Keratinocyte (primary cell): ENCODE data around the gene ACSL3. TPM values are rescaled to one million over a fixed set of nuclear protein-coding genes. Genes with fewer than 3 reads are reported as not detected.

Experiments used
- DNase-seq: peaks from one replicate; pipeline ENCODE4 v3.0.0-alpha.2; 2011; ENCODE audit warnings: low read depth, missing footprints, low spot score
- FAIRE-seq: peaks from 2 replicates; lab custom pipeline; 2011; peaks lifted over from hg19 to GRCh38; lab: Jason Lieb, UNC
- H2AFZ ChIP-seq: 2 replicates; pipeline ENCODE4 v1.6.0; 2012; ENCODE audit warnings: low read length, control low read depth, inconsistent platforms; ENCODE audit not compliant: control insufficient read depth
- H3K27ac ChIP-seq: 2 replicates; pipeline ENCODE4 v1.5.1; 2011; ENCODE audit warnings: low read length; ENCODE audit not compliant: control insufficient read depth, insufficient read depth
- H3K27me3 ChIP-seq: 3 replicates; pipeline ENCODE4 v1.6.0; 2011; ENCODE audit warnings: low read length; ENCODE audit not compliant: control insufficient read depth, insufficient read depth; ENCODE audit errors: extremely low read depth
- H3K36me3 ChIP-seq, 2 experiments: 2 replicates in 1 of 2; 3 replicates in 1 of 2; pipeline ENCODE4 v1.5.1; 2011; ENCODE audit warnings: low read length in 2 of 2, mild to moderate bottlenecking in 1 of 2; ENCODE audit not compliant: control insufficient read depth in 2 of 2, insufficient read depth in 2 of 2; ENCODE audit errors: extremely low read depth in 1 of 2
- H3K4me1 ChIP-seq: 3 replicates; pipeline ENCODE4 v1.5.1; 2011; ENCODE audit warnings: low read length; ENCODE audit not compliant: control insufficient read depth, insufficient read depth; ENCODE audit errors: extremely low read depth
- H3K4me2 ChIP-seq: 3 replicates; pipeline ENCODE4 v1.6.0; 2011; ENCODE audit warnings: low read depth, low read length; ENCODE audit not compliant: control insufficient read depth, insufficient read depth; ENCODE audit errors: extremely low read depth
- H3K4me3 ChIP-seq, 3 experiments: fragments of 200-600 bp in 1 of 3; sonication (generic) in 1 of 3; 2 replicates in 2 of 3; 3 replicates in 1 of 3; pipeline ENCODE4 v1.5.1; 2011 to 2016; ENCODE audit warnings: low read length in 3 of 3, mild to moderate bottlenecking in 3 of 3, control low read depth in 2 of 3, inconsistent platforms in 1 of 3, low read depth in 1 of 3, mixed read lengths in 1 of 3, mixed run types in 1 of 3, moderate library complexity in 1 of 3; ENCODE audit not compliant: control insufficient read depth in 2 of 3, insufficient read depth in 2 of 3; ENCODE audit errors: extremely low read depth in 1 of 3
- H3K79me2 ChIP-seq: 2 replicates; pipeline ENCODE4 v1.6.0; 2012; ENCODE audit warnings: low read length; ENCODE audit not compliant: control insufficient read depth, insufficient read depth
- H3K9ac ChIP-seq: 3 replicates; pipeline ENCODE4 v1.6.0; 2011; ENCODE audit warnings: low read length; ENCODE audit not compliant: control insufficient read depth, insufficient read depth; ENCODE audit errors: extremely low read depth
- H3K9me1 ChIP-seq: 3 replicates; pipeline ENCODE4 v1.6.0; 2011; ENCODE audit warnings: low read length; ENCODE audit not compliant: control insufficient read depth, insufficient read depth; ENCODE audit errors: extremely low read depth
- H3K9me3 ChIP-seq: 2 replicates; pipeline ENCODE4 v1.5.1; 2012; ENCODE audit warnings: low read depth, low read length; ENCODE audit not compliant: control insufficient read depth
- H4K20me1 ChIP-seq: 3 replicates; pipeline ENCODE4 v1.6.0; 2011; ENCODE audit warnings: low read length; ENCODE audit not compliant: control insufficient read depth, insufficient read depth; ENCODE audit errors: extremely low read depth
- EZH2 ChIP-seq: IDR thresholded peaks from one replicate; pipeline ENCODE4 v1.6.1; 2012; ENCODE audit warnings: inconsistent platforms, mild to moderate bottlenecking, low read length, moderate library complexity
- dilution Hi-C: fragments of 300-500 bp; cut with MboI; formaldehyde crosslinking; loops from one replicate; pipeline ENCODE4 v1.7.0; 2020; ENCODE audit warnings: low sequenced_read_pairs; ENCODE audit not compliant: extremely low pct_ligation_motif_present
- polyA plus RNA-seq, 5 experiments: library from polyadenylated mRNA; depleted of rRNA in 3 of 5; stranded (reverse) in 3 of 5; stranded (forward) in 1 of 5; unstranded in 1 of 5; fragments of >200 nt; gene quantifications; 1 replicate in 1 of 5; 2 replicates in 3 of 5; 3 replicates in 1 of 5; pipeline versions ENCODE4 v1.2.1 to v1.2.3, GENCODE V29; 2011 to 2012; ENCODE audit warnings: missing spikeins in 2 of 5, low read depth in 1 of 5, low replicate concordance in 1 of 5
- TF ChIP-seq, protein P1 (sequence below), 3 experiments: IDR thresholded peaks in 1 of 3; conservative IDR thresholded peaks in 1 of 3; optimal IDR thresholded peaks in 1 of 3; 2 replicates in 2 of 3; 3 replicates in 1 of 3; pipeline versions ENCODE3 to v1.5.1; 2011; ENCODE audit warnings: low read length in 3 of 3, mild to moderate bottlenecking in 3 of 3, moderate library complexity in 2 of 3, control low read depth in 1 of 3, inconsistent platforms in 1 of 3; ENCODE audit not compliant: insufficient read depth in 2 of 3; ENCODE audit errors: extremely low read depth in 1 of 3

Gene ACSL3
- polyA plus RNA-seq, 1 donor (not counting 4 experiments of a cell fraction or from before 2014, with no cell fraction given) = 197 TPM

DNA sequence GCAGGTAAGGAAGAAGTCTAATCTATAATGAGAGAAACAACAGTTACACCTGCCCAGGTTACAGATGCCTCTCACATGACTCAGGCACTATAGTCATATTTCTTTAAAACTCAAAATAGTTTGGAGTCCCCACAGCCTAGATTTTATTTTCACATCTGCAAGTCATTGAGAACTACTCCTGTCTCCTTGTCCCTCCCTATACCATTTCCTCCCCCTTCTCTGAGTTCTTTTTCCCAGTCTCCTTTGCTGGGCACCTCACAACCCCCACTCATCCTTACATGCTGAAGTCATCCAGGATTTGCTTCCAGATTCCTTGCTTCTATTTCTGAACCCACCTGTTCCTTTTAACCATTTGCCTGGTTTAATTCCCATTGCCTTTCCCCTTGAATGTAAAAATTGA, 118.0 kb downstream of the ACSL3 start:
- FAIRE-seq = no peak
- no peaks in the 10 kb centered on the region for H3K9me3 ChIP-seq
- no peaks in the 10 kb centered on the region for H4K20me1 ChIP-seq
- TF ChIP-seq, protein P1, sequence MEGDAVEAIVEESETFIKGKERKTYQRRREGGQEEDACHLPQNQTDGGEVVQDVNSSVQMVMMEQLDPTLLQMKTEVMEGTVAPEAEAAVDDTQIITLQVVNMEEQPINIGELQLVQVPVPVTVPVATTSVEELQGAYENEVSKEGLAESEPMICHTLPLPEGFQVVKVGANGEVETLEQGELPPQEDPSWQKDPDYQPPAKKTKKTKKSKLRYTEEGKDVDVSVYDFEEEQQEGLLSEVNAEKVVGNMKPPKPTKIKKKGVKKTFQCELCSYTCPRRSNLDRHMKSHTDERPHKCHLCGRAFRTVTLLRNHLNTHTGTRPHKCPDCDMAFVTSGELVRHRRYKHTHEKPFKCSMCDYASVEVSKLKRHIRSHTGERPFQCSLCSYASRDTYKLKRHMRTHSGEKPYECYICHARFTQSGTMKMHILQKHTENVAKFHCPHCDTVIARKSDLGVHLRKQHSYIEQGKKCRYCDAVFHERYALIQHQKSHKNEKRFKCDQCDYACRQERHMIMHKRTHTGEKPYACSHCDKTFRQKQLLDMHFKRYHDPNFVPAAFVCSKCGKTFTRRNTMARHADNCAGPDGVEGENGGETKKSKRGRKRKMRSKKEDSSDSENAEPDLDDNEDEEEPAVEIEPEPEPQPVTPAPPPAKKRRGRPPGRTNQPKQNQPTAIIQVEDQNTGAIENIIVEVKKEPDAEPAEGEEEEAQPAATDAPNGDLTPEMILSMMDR (optimal IDR thresholded peaks at IDR 0.05 in 1 of 3, IDR thresholded peaks at IDR 0.05 in 1 of 3, conservative IDR thresholded peaks at IDR 0.05 in 1 of 3; ENCODE audit: extremely low read depth in 1 of 3, insufficient read depth in 2 of 3, low read length in 3 of 3) = no peak
- no peak for TF ChIP-seq EZH2
- peaks cover 4% of the 10 kb centered on the region for H3K4me1 ChIP-seq
- H3K36me3 ChIP-seq = no peaks in the 10 kb centered on the region
- no peaks in the 10 kb centered on the region for H3K27me3 ChIP-seq
- dilution Hi-C loops = no loop called here
- H3K27ac ChIP-seq = no peak overlapping the region
- DNase-seq = no peak
- H3K9me1 ChIP-seq = no peaks in the 10 kb centered on the region
- no peak overlapping the region for H3K9ac ChIP-seq
- H3K4me2 ChIP-seq = no peak overlapping the region
- no peak overlapping the region for H2AFZ ChIP-seq
- no peaks in the 10 kb centered on the region for H3K79me2 ChIP-seq
- no peak overlapping the region for H3K4me3 ChIP-seq

DNA sequence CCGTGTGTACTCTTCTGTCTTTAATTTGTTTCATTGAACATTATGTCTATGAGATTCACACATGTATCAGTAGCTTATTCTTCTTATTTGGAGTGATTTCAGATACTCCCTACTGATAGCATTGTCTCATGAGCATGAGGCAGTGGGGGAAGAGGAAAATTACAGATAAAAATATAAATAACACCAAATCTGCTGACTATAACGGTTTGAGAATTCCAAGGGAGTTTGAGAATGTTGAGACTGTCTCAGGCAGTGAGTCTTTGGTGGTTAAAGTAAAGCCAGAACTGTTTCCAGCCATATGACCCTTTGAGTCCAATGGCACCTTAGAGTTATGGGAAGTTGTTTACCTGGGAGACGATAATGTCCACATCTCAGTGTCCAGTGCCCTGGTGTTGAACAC, 118.6 kb downstream of the ACSL3 start:
- Histone ChIP-seq H3K9ac (no peak overlapping the region), H3K4me1 (peaks cover 4% of the 10 kb centered on the region), H3K4me2 (no peak overlapping the region), H3K27me3 (no peaks in the 10 kb centered on the region), H3K79me2 (no peaks in the 10 kb centered on the region), H2AFZ (no peak overlapping the region), H4K20me1 (no peaks in the 10 kb centered on the region), H3K4me3 (no peak overlapping the region), H3K36me3 (no peaks in the 10 kb centered on the region), H3K9me1 (no peaks in the 10 kb centered on the region), H3K27ac (no peak overlapping the region), H3K9me3 (no peaks in the 10 kb centered on the region)
- FAIRE-seq = no peak
- no peak for DNase-seq
- dilution Hi-C loops = no loop called here
- TF ChIP-seq EZH2 = no peak
- TF ChIP-seq, protein P1 (optimal IDR thresholded peaks at IDR 0.05 in 1 of 3, IDR thresholded peaks at IDR 0.05 in 1 of 3, conservative IDR thresholded peaks at IDR 0.05 in 1 of 3; ENCODE audit: extremely low read depth in 1 of 3, insufficient read depth in 2 of 3, low read length in 3 of 3) = no peak
